DND-41 (cell line): ENCODE data around the gene TPRX1.

Experiments used
- EZH2 ChIP-seq: IDR thresholded peaks from 3 replicates; pipeline ENCODE4 v1.6.1; 2012; ENCODE audit warnings: borderline replicate concordance, low read depth, mild to moderate bottlenecking, moderate library complexity, low read length, inconsistent platforms; ENCODE audit not compliant: severe bottlenecking
- TF ChIP-seq, protein P1 (sequence below): IDR thresholded peaks from 2 replicates; pipeline ENCODE4 v1.5.1; 2012; ENCODE audit warnings: borderline replicate concordance, low read length, moderate library complexity, mild to moderate bottlenecking; ENCODE audit not compliant: poor library complexity, severe bottlenecking; ENCODE audit errors: extremely low read depth

DNA sequence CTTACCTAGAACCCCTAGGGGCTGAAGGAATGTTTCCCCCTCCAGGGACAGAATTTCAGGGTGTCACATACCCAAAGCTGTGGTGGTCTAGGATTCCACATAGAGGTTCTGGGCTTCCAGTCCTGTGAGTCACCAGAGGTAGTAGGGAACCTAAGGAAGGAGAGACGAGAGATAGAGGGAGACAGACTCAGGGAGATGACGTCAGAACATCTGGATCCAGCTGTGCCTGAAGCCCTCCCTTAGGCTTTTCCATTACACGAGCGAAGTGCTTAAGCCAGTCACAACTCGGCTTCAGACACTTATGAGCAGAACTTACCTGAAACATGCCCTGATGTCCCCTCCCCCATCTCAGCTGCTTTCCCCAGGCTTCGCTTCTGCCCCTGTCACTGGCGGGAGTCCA is 37.7 kb downstream of the TPRX1 start:
- TF ChIP-seq, protein P1, sequence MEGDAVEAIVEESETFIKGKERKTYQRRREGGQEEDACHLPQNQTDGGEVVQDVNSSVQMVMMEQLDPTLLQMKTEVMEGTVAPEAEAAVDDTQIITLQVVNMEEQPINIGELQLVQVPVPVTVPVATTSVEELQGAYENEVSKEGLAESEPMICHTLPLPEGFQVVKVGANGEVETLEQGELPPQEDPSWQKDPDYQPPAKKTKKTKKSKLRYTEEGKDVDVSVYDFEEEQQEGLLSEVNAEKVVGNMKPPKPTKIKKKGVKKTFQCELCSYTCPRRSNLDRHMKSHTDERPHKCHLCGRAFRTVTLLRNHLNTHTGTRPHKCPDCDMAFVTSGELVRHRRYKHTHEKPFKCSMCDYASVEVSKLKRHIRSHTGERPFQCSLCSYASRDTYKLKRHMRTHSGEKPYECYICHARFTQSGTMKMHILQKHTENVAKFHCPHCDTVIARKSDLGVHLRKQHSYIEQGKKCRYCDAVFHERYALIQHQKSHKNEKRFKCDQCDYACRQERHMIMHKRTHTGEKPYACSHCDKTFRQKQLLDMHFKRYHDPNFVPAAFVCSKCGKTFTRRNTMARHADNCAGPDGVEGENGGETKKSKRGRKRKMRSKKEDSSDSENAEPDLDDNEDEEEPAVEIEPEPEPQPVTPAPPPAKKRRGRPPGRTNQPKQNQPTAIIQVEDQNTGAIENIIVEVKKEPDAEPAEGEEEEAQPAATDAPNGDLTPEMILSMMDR: no peak
- no peak for TF ChIP-seq EZH2
